HG03280 (cell line): ENCODE measurements around the gene IGFBP2.

Experiments used
- ATAC-seq: cut with Tn5 transposase; IDR thresholded peaks from one replicate; pipeline ENCODE4 v1.9.1; 2021; ENCODE audit warnings: mild to moderate bottlenecking, moderate library complexity; ENCODE audit not compliant: unreplicated experiment

IGFBP2 gene

GRCh38 chr2:216700088-216700567, 66.9 kb downstream of the IGFBP2 start:
- no peak for ATAC-seq

GRCh38 chr2:216700781-216701180, 67.6 kb downstream of the IGFBP2 start:
- ATAC-seq = no peak

GRCh38 chr2:216701544-216701943, 68.3 kb downstream of the IGFBP2 start:
- ATAC-seq = no peak

GRCh38 chr2:216702756-216703155, 69.5 kb downstream of the IGFBP2 start:
- ATAC-seq = no peak

GRCh38 chr2:216710551-216711301, 77.5 kb downstream of the IGFBP2 start:
- ATAC-seq = no peak

- no peak for ATAC-seq
Observed at GRCh38 chr2:216711348-216711747, 78.1 kb downstream of the IGFBP2 start.

GRCh38 chr2:216713691-216714336, 80.6 kb downstream of the IGFBP2 start:
- ATAC-seq = no peak
